ENCODE data around the gene MAX. TPM values are rescaled to one million over a fixed set of nuclear protein-coding genes. Genes with fewer than 3 reads are reported as not detected.

Gene MAX
- total and polyA plus RNA-seq, 9 of the 15 experiments (the other 6 are each of a cell fraction or from before 2014, with no cell fraction given) = 15.4 to 96.5 (median 51.6) TPM

GRCh38 chr14:65044596-65044959 lies 57.7 kb downstream of the MAX start (continued):
- TF ChIP-seq ZBTB26 (CRISPR knock-in tag; IDR thresholded peaks at IDR 0.05) (no peak), ZNF12 (CRISPR knock-in tag; IDR thresholded peaks at IDR 0.05) (no peak), LARP7 (IDR thresholded peaks at IDR 0.05) (no peak), CSDE1 (IDR thresholded peaks at IDR 0.05) (no peak), HMGXB4 (CRISPR knock-in tag; IDR thresholded peaks at IDR 0.05) (no peak), NFIC (IDR thresholded peaks at IDR 0.05) (peak; percentile 58), GTF3C2 (IDR thresholded peaks at IDR 0.05; ENCODE audit: borderline replicate concordance, extremely low read depth, insufficient read length) (no peak), NR3C1 (CRISPR knock-in tag; IDR thresholded peaks at IDR 0.05) (no peak), IRF2 (CRISPR knock-in tag; IDR thresholded peaks at IDR 0.05) (no peak), BRF1 (IDR thresholded peaks at IDR 0.05; ENCODE audit: borderline replicate concordance, extremely low read depth, insufficient read length) (no peak), CHCHD3 (CRISPR knock-in tag; IDR thresholded peaks at IDR 0.05) (no peak), ZNF75A (CRISPR knock-in tag; IDR thresholded peaks at IDR 0.05) (no peak), STAT5A (IDR thresholded peaks at IDR 0.05; ENCODE audit: borderline replicate concordance, low read length) (peak; percentile 76), ETV1 (tag; conservative IDR thresholded peaks at IDR 0.05; ENCODE audit: low read depth) (no peak; the same call in 1 of the 2 replicates), CREB1 (IDR thresholded peaks at IDR 0.05) (peak; percentile 52; the same call in 1 of the 2 replicates), CREB1 (CRISPR knock-in tag; IDR thresholded peaks at IDR 0.05) (no peak), MYC (IDR thresholded peaks at IDR 0.05; ENCODE audit: low read depth, low read length) (peak; percentile 40; the same call in 1 of the 2 replicates), MYC (CRISPR knock-in tag; IDR thresholded peaks at IDR 0.05; ENCODE audit: borderline replicate concordance, low read depth) (no peak), KHSRP (IDR thresholded peaks at IDR 0.05) (no peak), HDAC8 (tag; IDR thresholded peaks at IDR 0.05) (no peak), PRDM10 (IDR thresholded peaks at IDR 0.05; ENCODE audit: partially characterized antibody) (peak; percentile 44), DACH1 (IDR thresholded peaks at IDR 0.05; ENCODE audit: partially characterized antibody) (no peak)

Measured in K562 (cell line).